Muscle layer of duodenum (tissue), 2 donors: Measurements from ENCODE around the gene MRPS27.
"Not testable (repeated sequence)": the region's sequence is repeated elsewhere in the genome, so short reads cannot be mapped to it uniquely, and the experiment has no call there.

Source experiments
- H3K27ac ChIP-seq: one replicate; pipeline ENCODE4 v1.7.0; 2013; ENCODE audit warnings: mild to moderate bottlenecking, low read length
- H3K27me3 ChIP-seq: one replicate; pipeline ENCODE4 v1.7.0; 2013; ENCODE audit warnings: low read depth, mild to moderate bottlenecking, control low read depth, low read length
- H3K36me3 ChIP-seq, 2 donors: one replicate each; pipeline ENCODE4 v1.7.0; 2013; ENCODE audit warnings: low read length in 2 of 2, control low read depth in 1 of 2, mild to moderate bottlenecking in 1 of 2; ENCODE audit not compliant: insufficient read depth in 2 of 2, control insufficient read depth in 1 of 2
- H3K4me1 ChIP-seq, 2 donors: one replicate each; pipeline ENCODE4 v1.7.0; 2013; ENCODE audit warnings: low read length in 2 of 2, mild to moderate bottlenecking in 2 of 2, control low read depth in 1 of 2, moderate library complexity in 1 of 2; ENCODE audit not compliant: insufficient read depth in 2 of 2, control insufficient read depth in 1 of 2
- H3K4me3 ChIP-seq, 2 donors: one replicate each; pipeline ENCODE4 v1.7.0; 2013; ENCODE audit warnings: low read length in 2 of 2, low read depth in 1 of 2, mild to moderate bottlenecking in 1 of 2
- H3K9me3 ChIP-seq, 2 donors: one replicate each; pipeline ENCODE4 v1.7.0; 2013; ENCODE audit warnings: low read length in 2 of 2, control low read depth in 1 of 2, mild to moderate bottlenecking in 1 of 2; ENCODE audit not compliant: control insufficient read depth in 1 of 2
- donor health status: healthy.

Gene MRPS27

GRCh38 chr5:72180925-72181324 is 139.1 kb downstream of the MRPS27 start:
- H3K4me3 ChIP-seq: no peak overlapping the region
- no peaks in the 10 kb centered on the region for H3K4me1 ChIP-seq
- peaks cover 0 to 2% of the 10 kb centered on the region in 2 donors for H3K36me3 ChIP-seq
- H3K27me3 ChIP-seq: no peaks in the 10 kb centered on the region
- H3K9me3 ChIP-seq: no peaks in the 10 kb centered on the region
- no peak overlapping the region for H3K27ac ChIP-seq

- H3K27me3 ChIP-seq: no peaks in the 10 kb centered on the region
- no peaks in the 10 kb centered on the region for H3K4me1 ChIP-seq
- H3K36me3 ChIP-seq: peaks cover 0 to 2% of the 10 kb centered on the region in 2 donors
- peak overlapping the region; percentile 33 for H3K27ac ChIP-seq
- H3K4me3 ChIP-seq: peak overlapping the region; percentile 13 to 30
- H3K9me3 ChIP-seq: no peaks in the 10 kb centered on the region
Measured at GRCh38 chr5:72179816-72180440, 140.1 kb downstream of the MRPS27 start.

- peak overlapping the region; percentile 33 for H3K27ac ChIP-seq
- peak overlapping the region; percentile 13 to 30 for H3K4me3 ChIP-seq
- no peaks in the 10 kb centered on the region for H3K9me3 ChIP-seq
- peaks cover 0 to 2% of the 10 kb centered on the region in 2 donors for H3K36me3 ChIP-seq
- no peaks in the 10 kb centered on the region for H3K27me3 ChIP-seq
- H3K4me1 ChIP-seq: no peaks in the 10 kb centered on the region
Measured at GRCh38 chr5:72179028-72179815, 140.8 kb downstream of the MRPS27 start.

GRCh38 chr5:72177538-72177937 is 142.5 kb downstream of the MRPS27 start:
- peaks cover 0 to 2% of the 10 kb centered on the region in 2 donors for H3K36me3 ChIP-seq
- no peak overlapping the region for H3K27ac ChIP-seq
- H3K9me3 ChIP-seq: no peaks in the 10 kb centered on the region
- H3K4me3 ChIP-seq: no peak overlapping the region
- no peaks in the 10 kb centered on the region for H3K4me1 ChIP-seq
- H3K27me3 ChIP-seq: no peaks in the 10 kb centered on the region

GRCh38 chr5:72172786-72173185 is 147.3 kb downstream of the MRPS27 start:
- Histone ChIP-seq H3K4me1 (peaks cover 4% of the 10 kb centered on the region in 2 donors), H3K27me3 (no peaks in the 10 kb centered on the region), H3K36me3 (no peaks in the 10 kb centered on the region), H3K9me3 (no peaks in the 10 kb centered on the region), H3K4me3 (no peak overlapping the region), H3K27ac (no peak overlapping the region)

GRCh38 chr5:72171667-72172066 is 148.4 kb downstream of the MRPS27 start:
- Histone ChIP-seq H3K9me3 (no peaks in the 10 kb centered on the region), H3K4me1 (peaks cover 5 to 7% of the 10 kb centered on the region in 2 donors), H3K27ac (no peak overlapping the region), H3K4me3 (no peak overlapping the region), H3K36me3 (no peaks in the 10 kb centered on the region), H3K27me3 (no peaks in the 10 kb centered on the region)

- H3K27ac ChIP-seq: not testable (repeated sequence)
Measured at GRCh38 chr5:72171181-72171580, 148.9 kb downstream of the MRPS27 start.

GRCh38 chr5:72170101-72170500 is 149.9 kb downstream of the MRPS27 start:
- peaks cover 5 to 15% of the 10 kb centered on the region in 2 donors for H3K4me1 ChIP-seq
- no peak overlapping the region for H3K27ac ChIP-seq
- H3K4me3 ChIP-seq: no peak overlapping the region
- no peaks in the 10 kb centered on the region for H3K27me3 ChIP-seq
- no peaks in the 10 kb centered on the region for H3K9me3 ChIP-seq
- H3K36me3 ChIP-seq: no peaks in the 10 kb centered on the region

More at GRCh38 chr5:72171181-72171580, 148.9 kb downstream of the MRPS27 start:
- H3K27me3 ChIP-seq, H3K9me3 ChIP-seq, H3K4me3 ChIP-seq, H3K36me3 ChIP-seq: not testable (repeated sequence)
- peaks cover 5 to 11% of the 10 kb centered on the region in 2 donors for H3K4me1 ChIP-seq
